Upper lobe of right lung (tissue), 1 donor: ENCODE measurements around the gene OSBPL8. TPM values are rescaled to one million over a fixed set of nuclear protein-coding genes. Genes with fewer than 3 reads are reported as not detected.

Experiments used
- ATAC-seq: fragments of 200-7000 bp; cut with Tn5 transposase; one replicate; pipeline ENCODE4 v1.9.1; 2020; ENCODE audit warnings: mild to moderate bottlenecking, moderate library complexity
- DNase-seq: peaks from one replicate; pipeline ENCODE4 v3.0.0-alpha.2; 2020
- H3K27ac ChIP-seq: fragments of 200-600 bp; one replicate; pipeline ENCODE4 v1.8.0; 2022
- H3K27me3 ChIP-seq: fragments of 200-600 bp; one replicate; pipeline ENCODE4 v1.8.0; 2022; ENCODE audit warnings: mild to moderate bottlenecking
- H3K36me3 ChIP-seq: fragments of 200-600 bp; one replicate; pipeline ENCODE4 v1.8.0; 2022
- H3K4me1 ChIP-seq: fragments of 200-600 bp; one replicate; pipeline ENCODE4 v1.8.0; 2022
- H3K4me3 ChIP-seq: fragments of 200-600 bp; one replicate; pipeline ENCODE4 v1.8.0; 2022; ENCODE audit warnings: mild to moderate bottlenecking
- H3K9me3 ChIP-seq: fragments of 200-600 bp; one replicate; pipeline ENCODE4 v1.8.0; 2022
- CTCF ChIP-seq: fragments of 200-600 bp; IDR thresholded peaks from one replicate; pipeline ENCODE4 v1.8.0; 2022; ENCODE audit warnings: antibody characterized with exemption
- intact Hi-C: fragments of 100-400 bp; cut with DNase I; formaldehyde crosslinking; loops from one replicate; pipeline ENCODE4 v1.11.0; 2022
- total RNA-seq: library from RNA; stranded (reverse); fragmentation: NEBNext Ultra II Directional; extraction: Animal tissue kit (Norgen Biotek cat#: 25700); gene quantifications from one replicate; pipeline ENCODE4 v1.2.1, GENCODE V29; 2021
- donor health status: DM: no; HTN: yes; CAD: no; lungs with severe emphysema.

The OSBPL8 gene
- total RNA-seq, 1 donor from 2014 or later: 97.3 TPM

DNA sequence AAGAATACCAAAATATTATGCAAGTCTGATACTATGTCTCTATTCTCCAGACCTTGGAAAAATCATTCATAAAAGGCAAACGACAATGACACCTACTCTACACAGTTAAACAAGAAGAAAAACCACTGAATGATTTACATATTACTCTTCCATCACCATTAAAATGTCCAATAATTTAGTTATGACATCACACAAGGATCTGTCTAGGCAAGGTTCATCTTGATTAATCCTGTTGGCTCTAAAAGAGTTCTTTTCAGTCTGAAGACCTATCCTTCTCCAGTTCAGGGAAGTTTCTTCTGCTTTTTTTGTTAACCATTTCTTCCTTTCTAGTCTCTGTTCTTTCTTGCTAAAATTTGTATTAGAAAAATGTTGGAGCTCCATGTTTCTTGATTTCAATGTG is 64.0 kb downstream of the OSBPL8 start:
- no peak for TF ChIP-seq CTCF
- intact Hi-C loops: no loop called here
- H3K4me3 ChIP-seq: no peak overlapping the region

DNA sequence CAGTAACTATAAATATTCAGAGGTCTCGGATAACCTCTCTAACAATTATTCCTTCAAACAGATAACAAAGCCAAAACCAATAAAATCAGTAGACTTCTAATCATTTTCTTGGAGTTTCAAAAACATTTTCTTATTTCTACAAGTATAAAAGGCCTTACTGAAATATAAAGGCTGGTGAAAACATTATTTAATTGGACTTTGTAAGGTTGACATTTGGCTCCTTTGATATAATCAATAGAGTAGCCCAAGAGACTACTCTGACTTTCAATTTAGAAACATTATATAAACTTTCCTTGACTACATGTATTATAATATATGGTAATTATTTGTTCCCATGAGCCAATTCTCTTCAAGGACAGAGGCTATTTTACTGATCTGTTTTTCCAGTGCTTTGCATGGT is 68.3 kb downstream of the OSBPL8 start:
- H3K27ac ChIP-seq: no peak overlapping the region
- H3K27me3 ChIP-seq: no peaks in the 10 kb centered on the region
- no peak for TF ChIP-seq CTCF
- H3K4me3 ChIP-seq: no peak overlapping the region
- H3K9me3 ChIP-seq: peaks cover 4% of the 10 kb centered on the region
- intact Hi-C loops: no loop called here
- ATAC-seq (no peak), DNase-seq (no peak)
- peaks cover 13% of the 10 kb centered on the region for H3K36me3 ChIP-seq
- H3K4me1 ChIP-seq: no peaks in the 10 kb centered on the region

More for the DNA sequence above, 64.0 kb downstream of the OSBPL8 start:
- DNase-seq (no peak), ATAC-seq (no peak)
- no peaks in the 10 kb centered on the region for H3K4me1 ChIP-seq
- no peaks in the 10 kb centered on the region for H3K36me3 ChIP-seq
- no peak overlapping the region for H3K27ac ChIP-seq
- H3K27me3 ChIP-seq: no peaks in the 10 kb centered on the region
- H3K9me3 ChIP-seq: peaks cover 4% of the 10 kb centered on the region

DNA sequence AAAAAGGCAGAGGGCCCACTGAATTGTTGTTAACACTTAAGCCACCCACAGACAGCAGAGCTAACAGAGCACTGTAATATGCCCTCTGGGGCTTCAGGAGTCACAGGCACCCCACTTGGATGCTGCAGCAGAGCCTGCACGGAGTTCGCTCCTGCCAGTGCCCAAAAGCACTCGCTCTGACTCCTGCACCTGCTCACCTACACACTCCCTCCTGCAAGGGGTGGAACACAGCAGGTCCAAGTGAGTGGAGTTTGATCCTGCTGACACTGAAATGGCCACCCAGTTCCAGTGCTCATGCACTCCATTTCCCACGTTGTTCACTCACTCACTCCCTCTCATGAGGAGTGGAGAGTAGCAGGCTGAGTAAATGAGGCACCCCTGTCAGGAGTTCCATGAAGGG is 68.8 kb downstream of the OSBPL8 start:
- Histone ChIP-seq H3K4me1 (no peaks in the 10 kb centered on the region), H3K27ac (no peak overlapping the region), H3K36me3 (peaks cover 18% of the 10 kb centered on the region), H3K9me3 (peaks cover 4% of the 10 kb centered on the region), H3K4me3 (no peak overlapping the region), H3K27me3 (no peaks in the 10 kb centered on the region)
- intact Hi-C loops: no loop called here
- ATAC-seq (no peak), DNase-seq (no peak)
- no peak for TF ChIP-seq CTCF

GRCh38 chr12:76489737-76490136 is 69.8 kb downstream of the OSBPL8 start:
- H3K4me3 ChIP-seq: no peak overlapping the region
- TF ChIP-seq CTCF: no peak
- H3K27me3 ChIP-seq: no peaks in the 10 kb centered on the region
- intact Hi-C loops: no loop called here
- peaks cover under 1% of the 10 kb centered on the region for H3K9me3 ChIP-seq
- H3K36me3 ChIP-seq: peaks cover 18% of the 10 kb centered on the region
- no peak for ATAC-seq
- no peaks in the 10 kb centered on the region for H3K4me1 ChIP-seq
- H3K27ac ChIP-seq: no peak overlapping the region
- no peak for DNase-seq

GRCh38 chr12:76486011-76486410 is 73.6 kb downstream of the OSBPL8 start:
- TF ChIP-seq CTCF: no peak
- intact Hi-C loops: no loop called here

GRCh38 chr12:76480796-76481195 is 78.8 kb downstream of the OSBPL8 start:
- Histone ChIP-seq H3K27ac (no peak overlapping the region), H3K9me3 (no peaks in the 10 kb centered on the region), H3K4me1 (no peaks in the 10 kb centered on the region), H3K36me3 (no peaks in the 10 kb centered on the region), H3K4me3 (no peak overlapping the region), H3K27me3 (no peaks in the 10 kb centered on the region)
- peak; percentile 47 for ATAC-seq
- TF ChIP-seq CTCF: no peak
- DNase-seq: no peak
- intact Hi-C loops: no loop called here

More at GRCh38 chr12:76486011-76486410, 73.6 kb downstream of the OSBPL8 start:
- no peaks in the 10 kb centered on the region for H3K9me3 ChIP-seq
- H3K36me3 ChIP-seq: peaks cover 18% of the 10 kb centered on the region
- no peak overlapping the region for H3K27ac ChIP-seq
- no peak overlapping the region for H3K4me3 ChIP-seq
- no peaks in the 10 kb centered on the region for H3K4me1 ChIP-seq
- no peak for ATAC-seq
- H3K27me3 ChIP-seq: no peaks in the 10 kb centered on the region
- no peak for DNase-seq
